NCI-H345 treated with DMSO at 0.1 percent for 48 hours (cell line): Measurements from ENCODE around the gene UQCC2.

Experiments used
- DNase-seq: peaks from one replicate; lab custom pipeline; 2025; ENCODE audit not compliant: unreplicated experiment; lab: John Stamatoyannopoulos, UW

Gene UQCC2

GRCh38 chr6:33659986-33660385 is 51.5 kb downstream of the UQCC2 start:
- no peak for DNase-seq

- no peak for DNase-seq
Measured at GRCh38 chr6:33658982-33659689, 52.4 kb downstream of the UQCC2 start.

GRCh38 chr6:33656844-33657243 is 54.7 kb downstream of the UQCC2 start:
- DNase-seq: no peak

- DNase-seq: no peak
Measured at GRCh38 chr6:33654831-33655554, 56.5 kb downstream of the UQCC2 start.

GRCh38 chr6:33652002-33652401 is 59.5 kb downstream of the UQCC2 start:
- no peak for DNase-seq

GRCh38 chr6:33651403-33651802 is 60.1 kb downstream of the UQCC2 start:
- DNase-seq: no peak
